NCI-H128 (cell line): ENCODE measurements around the gene DNAAF6.
"Not testable (repeated sequence)": the region's sequence is repeated elsewhere in the genome, so short reads cannot be mapped to it uniquely, and the experiment has no call there.

Source experiments
- DNase-seq: peaks from one replicate; lab custom pipeline; 2025; ENCODE audit not compliant: unreplicated experiment; lab: John Stamatoyannopoulos, UW

The DNAAF6 gene

DNA sequence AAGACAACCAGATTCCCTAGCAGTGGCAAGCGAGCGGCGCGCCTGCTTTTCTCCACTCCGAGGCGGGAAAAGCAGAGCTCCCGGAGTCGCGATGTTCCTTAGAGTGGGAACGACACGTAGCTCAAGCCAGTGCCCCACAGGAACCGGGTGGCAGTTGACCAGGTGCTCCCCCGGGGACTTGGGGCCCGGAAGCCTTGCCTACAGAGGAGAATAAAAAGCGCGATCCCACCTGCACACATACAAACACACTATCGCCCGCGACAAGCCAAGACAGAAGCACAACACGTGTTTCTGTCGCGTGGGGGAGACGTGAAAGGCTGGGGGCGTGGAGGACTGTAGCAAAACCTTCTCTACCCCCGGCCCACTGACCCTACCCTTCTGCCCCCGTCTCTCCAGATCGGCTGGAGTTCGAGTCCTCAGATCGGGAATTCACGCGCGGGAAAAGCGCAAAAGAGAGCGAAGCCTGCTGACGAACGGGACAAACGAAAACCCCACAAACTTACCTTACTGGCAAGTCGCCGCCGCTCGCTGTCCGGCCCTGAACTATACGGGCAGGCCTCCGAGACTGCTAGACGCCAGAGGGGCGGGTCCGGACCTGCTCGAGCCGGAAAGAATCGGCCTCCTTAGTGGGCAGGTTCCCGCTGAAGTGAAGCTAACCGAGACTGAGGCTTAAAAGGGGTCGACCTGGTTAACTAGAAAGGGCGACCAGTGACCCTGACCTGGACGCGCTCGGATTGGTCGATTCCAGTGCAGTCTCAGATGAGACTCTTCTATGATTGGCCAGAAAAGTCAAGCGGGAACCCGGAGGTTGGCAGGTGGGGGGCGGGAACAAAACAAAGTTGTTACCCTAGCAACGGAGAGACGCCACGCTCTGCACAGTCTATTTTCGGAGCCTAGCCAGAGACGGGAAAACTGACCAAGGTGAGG, at the start of gene DNAAF6, which contains the start of gene NUP62CL:
Gene DNAAF6, plus strand, starts transcription at position 842 of the 927 bp plus-strand sequence. CDS start 6,265 bp downstream, outside the sequence.
Gene NUP62CL, minus strand, starts transcription at position 664 of the 927 bp plus-strand sequence. CDS start 31,287 bp downstream, outside the sequence.
- peak; percentile 18 for DNase-seq

- not testable (repeated sequence) for DNase-seq
Measured at GRCh38 chrX:107157618-107158017, 48.8 kb upstream of the DNAAF6 start.

GRCh38 chrX:107167163-107167921, 39.1 kb upstream of the DNAAF6 start:
- no peak for DNase-seq

GRCh38 chrX:107168257-107168656, 38.2 kb upstream of the DNAAF6 start:
- DNase-seq: no peak

GRCh38 chrX:107168712-107169111, 37.7 kb upstream of the DNAAF6 start:
- no peak for DNase-seq

- no peak for DNase-seq
Measured at GRCh38 chrX:107171369-107172102, 34.9 kb upstream of the DNAAF6 start.

DNA sequence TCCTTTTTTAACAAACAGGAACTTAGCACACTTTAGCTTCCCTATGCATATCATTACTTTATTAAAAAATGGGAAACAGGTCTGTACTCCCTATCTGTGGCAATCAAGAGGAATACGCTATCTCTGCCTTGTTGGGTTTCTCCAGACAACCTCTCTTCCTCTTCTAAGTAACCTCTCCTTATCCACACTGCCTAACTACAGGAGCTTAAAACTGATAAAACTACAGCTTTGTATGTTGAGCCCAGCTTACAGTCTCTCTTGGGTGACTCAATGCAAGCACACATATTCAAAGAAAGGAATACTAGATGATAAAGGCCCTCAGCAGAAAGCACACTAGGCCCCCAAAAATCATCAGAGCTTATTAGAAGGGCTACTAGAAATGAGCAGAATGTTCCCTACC, 9.1 kb upstream of the DNAAF6 start:
- DNase-seq: no peak

- not testable (repeated sequence) for DNase-seq
Measured at GRCh38 chrX:107198074-107198473, 8.3 kb upstream of the DNAAF6 start.

- no peak for DNase-seq
Measured at GRCh38 chrX:107199491-107199890, 6.9 kb upstream of the DNAAF6 start.

DNA sequence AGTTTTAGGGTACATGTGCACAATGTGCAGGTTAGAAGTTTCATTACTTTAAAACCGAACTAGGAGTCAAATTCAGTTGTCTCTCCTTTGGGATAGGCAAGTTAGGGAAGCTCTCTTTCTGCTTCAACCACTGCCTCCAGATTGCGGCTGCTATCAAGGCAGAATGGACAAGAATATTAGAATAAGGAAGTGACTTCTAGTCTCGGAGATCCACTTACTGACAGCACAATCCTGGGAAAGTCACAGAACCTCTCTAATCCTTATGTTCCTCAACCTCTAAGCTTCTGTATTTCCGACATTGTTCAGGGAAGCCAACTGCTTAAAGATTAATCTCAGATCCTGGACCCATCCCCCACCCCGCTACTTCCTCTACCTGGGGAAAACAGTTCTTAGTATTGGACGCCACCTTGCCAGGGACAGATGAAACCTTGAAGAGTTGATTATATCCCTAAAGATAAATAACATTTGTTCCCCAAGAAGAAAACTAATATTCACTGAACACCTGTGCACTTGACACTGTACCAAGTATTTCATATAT, 2.3 kb upstream of the DNAAF6 start:
- no peak for DNase-seq

DNA sequence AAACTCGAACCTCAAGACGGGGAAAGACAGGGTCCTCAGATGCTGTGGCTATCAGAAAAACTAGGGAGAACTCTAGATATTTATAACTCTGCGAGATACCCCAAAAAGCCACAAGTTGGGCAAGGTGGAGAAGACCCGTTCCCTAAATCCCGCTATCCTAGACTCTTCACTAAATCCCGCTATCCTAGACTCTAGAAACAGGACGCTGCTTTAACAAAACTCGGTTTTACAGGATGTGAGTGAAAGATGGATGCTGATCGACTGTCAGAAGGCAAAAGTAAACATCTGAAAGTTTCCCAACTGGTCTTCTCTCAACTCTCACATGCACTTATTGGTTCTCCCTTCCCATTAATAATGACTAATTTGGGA, 270 bp downstream of the DNAAF6 start:
- no peak for DNase-seq

DNA sequence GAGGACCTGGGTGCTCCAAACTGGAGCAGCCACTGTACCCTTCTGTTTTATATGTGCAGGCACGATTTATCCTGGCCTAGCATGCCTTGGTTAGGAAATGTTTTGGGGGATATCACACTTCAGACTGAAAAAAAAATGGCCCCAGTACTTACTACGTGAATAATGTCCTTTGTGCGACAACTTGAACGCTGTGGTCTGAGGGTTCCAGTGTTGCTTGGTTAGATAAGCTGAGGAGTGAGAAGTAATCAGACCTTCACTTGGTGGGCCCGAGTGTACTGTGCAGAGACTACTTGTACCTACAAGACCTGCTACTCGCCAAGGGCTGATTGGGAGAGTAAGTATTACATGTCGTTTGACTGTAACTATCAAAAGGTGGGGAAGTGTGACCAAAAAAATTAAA, 678 bp downstream of the DNAAF6 start:
- DNase-seq: no peak

DNA sequence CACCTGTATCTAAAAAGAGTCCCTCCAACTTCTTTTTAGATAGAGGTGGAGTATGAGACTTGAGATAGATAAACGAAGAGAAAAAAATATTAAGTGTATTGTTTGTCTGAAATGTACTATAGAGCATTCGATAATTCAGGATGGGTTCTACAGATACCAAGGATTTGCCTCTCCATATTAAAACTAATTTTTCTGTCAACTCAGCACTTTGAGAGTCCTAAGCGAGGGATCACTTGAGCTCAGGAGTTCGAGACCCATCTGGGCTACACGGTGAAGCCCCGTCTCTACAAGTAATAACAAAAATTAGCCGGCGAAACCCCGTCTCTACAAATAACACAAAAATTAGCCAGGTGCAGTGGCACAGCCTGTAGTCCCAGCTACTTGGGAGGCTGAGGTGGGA, 1.5 kb downstream of the DNAAF6 start:
- no peak for DNase-seq

DNA sequence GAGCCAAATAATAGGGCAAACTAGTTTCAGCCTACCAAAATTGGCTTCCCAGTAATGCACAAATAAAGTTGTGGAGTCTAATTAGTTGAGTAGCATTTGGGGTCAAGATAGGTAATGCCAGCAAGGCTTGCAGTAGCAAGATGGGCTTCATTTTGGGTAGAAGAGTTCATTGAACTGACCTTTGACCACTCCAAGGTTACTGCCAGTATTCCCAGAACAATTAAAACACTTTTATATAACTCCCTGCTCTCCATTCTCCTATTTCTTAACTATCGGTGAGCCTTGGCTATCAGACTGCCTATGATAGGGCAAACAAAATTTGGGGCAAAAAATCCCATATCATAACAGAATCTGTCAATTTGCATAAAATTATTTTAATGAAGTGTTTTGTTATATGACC, 7.1 kb downstream of the DNAAF6 start:
- no peak for DNase-seq

DNA sequence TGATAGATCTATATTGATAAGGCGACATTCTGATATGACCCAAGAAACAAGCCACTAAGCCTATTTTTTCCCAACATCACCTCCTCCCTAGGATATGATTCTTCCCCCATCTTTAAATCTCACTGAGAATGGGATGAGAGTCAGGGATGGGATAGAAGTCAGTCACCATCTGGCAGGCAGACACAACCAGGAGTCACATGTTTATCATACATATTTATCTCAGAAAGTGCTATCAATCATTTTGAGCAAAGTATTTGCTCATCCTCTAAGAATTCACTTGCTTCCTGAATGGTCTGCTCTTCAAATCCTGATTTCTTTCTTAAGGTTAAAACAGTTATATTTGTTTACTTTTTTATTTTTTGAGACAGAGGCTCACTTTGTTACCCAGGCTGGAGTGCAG, 20.3 kb downstream of the DNAAF6 start:
- no peak for DNase-seq

DNA sequence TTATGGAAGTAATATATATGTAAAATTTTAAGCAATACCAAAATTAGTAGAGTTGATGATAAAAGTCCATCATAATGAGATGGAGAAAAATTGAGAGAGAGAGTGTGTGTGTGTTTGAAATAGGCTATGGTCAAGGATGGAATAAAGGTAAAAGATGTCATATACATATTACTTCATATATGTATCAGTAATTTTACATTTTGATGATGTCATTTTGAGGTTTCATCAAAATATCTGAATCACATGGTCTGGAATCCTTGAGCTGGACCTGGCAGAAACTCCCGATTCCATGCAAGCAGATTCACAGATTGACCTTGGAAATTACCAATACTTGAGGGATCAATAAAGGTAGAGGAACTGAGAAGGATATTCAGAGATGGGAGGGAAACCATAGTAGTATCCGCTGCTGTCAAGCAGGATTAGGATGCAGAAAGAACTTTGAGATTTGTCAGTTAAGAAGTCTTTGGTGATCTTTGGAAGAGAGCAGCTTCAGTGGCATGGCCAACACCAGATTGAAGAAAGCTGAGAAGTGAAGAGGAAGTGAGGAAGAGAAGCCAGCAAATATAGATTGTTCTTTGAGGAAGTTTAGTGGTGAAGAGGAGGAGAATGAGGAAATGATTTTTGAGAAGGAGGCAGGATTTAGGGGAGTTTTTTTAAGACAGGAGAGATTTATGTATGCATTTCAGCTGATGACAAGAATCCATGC, 21.5 kb downstream of the DNAAF6 start:
- DNase-seq: no peak

DNA sequence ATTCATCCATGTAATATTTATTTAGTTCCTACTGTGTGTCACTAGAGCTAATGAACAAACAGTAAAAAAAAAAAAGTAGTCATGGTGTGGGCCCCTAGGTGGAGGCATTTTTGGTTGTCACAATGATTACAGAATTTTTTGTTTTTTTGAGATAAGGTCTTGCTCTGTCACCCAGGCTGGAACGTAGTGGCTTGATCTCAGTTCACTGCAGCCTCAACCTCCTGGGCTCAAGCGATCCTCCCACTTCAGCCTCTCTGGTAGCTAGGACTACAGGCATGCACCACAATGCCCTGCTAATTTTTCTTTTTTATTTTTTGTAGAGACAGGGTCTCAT, 22.0 kb downstream of the DNAAF6 start:
- DNase-seq: no peak

- DNase-seq: no peak
Measured at GRCh38 chrX:107272431-107272921, 66.1 kb downstream of the DNAAF6 start.

- no peak for DNase-seq
Measured at GRCh38 chrX:107273795-107274194, 67.4 kb downstream of the DNAAF6 start.

GRCh38 chrX:107288676-107289075, 82.3 kb downstream of the DNAAF6 start:
- DNase-seq: no peak
